Sigmoid colon (tissue), 7 donors: ENCODE results near the gene LHFPL6. TPM values are rescaled to one million over a fixed set of nuclear protein-coding genes. Genes with fewer than 3 reads are reported as not detected.

Experiments used
- DNase-seq: peaks from one replicate; pipeline ENCODE4 v3.0.0-alpha.2; 2019
- H3K27ac ChIP-seq, 4 donors: fragments of 200-600 bp; sonication (generic); one replicate each; pipeline ENCODE4 v1.5.1; 2016 to 2019; ENCODE audit warnings: mild to moderate bottlenecking in 1 of 4
- H3K27me3 ChIP-seq, 3 donors: fragments of 200-600 bp; sonication (generic); one replicate each; pipeline ENCODE4 v1.5.1; 2019; ENCODE audit warnings: mild to moderate bottlenecking in 1 of 3
- H3K36me3 ChIP-seq, 4 donors: fragments of 200-600 bp; sonication (generic); one replicate each; pipeline ENCODE4 v1.5.1; 2016 to 2019
- H3K4me1 ChIP-seq, 4 donors: fragments of 200-600 bp; sonication (generic); one replicate each; pipeline ENCODE4 v1.5.1; 2017 to 2019
- H3K4me3 ChIP-seq, 4 donors: fragments of 200-600 bp; sonication (generic); one replicate each; pipeline ENCODE4 v1.5.1; 2017 to 2019; ENCODE audit warnings: mild to moderate bottlenecking in 2 of 4, moderate library complexity in 1 of 4
- H3K9me3 ChIP-seq, 4 donors: fragments of 200-600 bp in 3 of 4; sonication (generic) in 3 of 4; one replicate each; pipeline versions ENCODE4 v1.5.1 to v1.6.1; 2013 to 2019
- EP300 ChIP-seq, 4 donors: sonication (generic); formaldehyde crosslinking; IDR thresholded peaks; one replicate each; pipeline ENCODE4 v1.6.1; 2017; ENCODE audit warnings: antibody characterized with exemption in 4 of 4
- POLR2A ChIP-seq, 2 donors: fragments of 450-650 bp; IDR thresholded peaks; one replicate each; pipeline ENCODE4 v1.6.1; 2016; ENCODE audit warnings: antibody characterized with exemption in 2 of 2, mild to moderate bottlenecking in 2 of 2, moderate library complexity in 2 of 2
- POLR2AphosphoS5 ChIP-seq, 4 donors: sonication (generic); formaldehyde crosslinking; IDR thresholded peaks; one replicate each; pipeline ENCODE4 v1.6.1; 2017; ENCODE audit warnings: antibody characterized with exemption in 4 of 4
- WGBS, 2 donors: extraction: QIAGEN DNeasy Blood & Tissue Kit; methylation state at CpG; one replicate each; pipeline ENCODE4 v1.1.7; 2013; 5-methylcytosine and 5-hydroxymethylcytosine counted together
- intact Hi-C: fragments of 100-400 bp; cut with DNase I; formaldehyde crosslinking; loops from one replicate; pipeline ENCODE4 v1.15.1; 2023
- polyA plus RNA-seq, 3 donors: library from polyadenylated mRNA; stranded (reverse); fragments of 200-250 nt; gene quantifications; one replicate each; pipeline ENCODE4 v1.2.3, GENCODE V29; 2013
- total RNA-seq, 4 donors: library from RNA; depleted of rRNA; stranded (reverse); fragments of >200 nt; gene quantifications; one replicate each; pipeline ENCODE4 v1.1.0, GENCODE V29; 2016
- TF ChIP-seq, protein P1 (sequence below), 4 experiments: fragments of 450-650 bp in 3 of 4; fragments of 200-600 bp in 1 of 4; IDR thresholded peaks; one replicate each; pipeline ENCODE4 v1.5.1; 2016 to 2019; ENCODE audit warnings: antibody characterized with exemption in 4 of 4, mild to moderate bottlenecking in 3 of 4, moderate library complexity in 2 of 4
- donor health status: healthy with polysubstance abuse.
- donor health status: Bipolar disorder and iron deficiency.
- donor health status: healthy.

LHFPL6 gene
- total and polyA plus RNA-seq, 7 donors = 2.5 to 69.2 (median 41.7) TPM

DNA sequence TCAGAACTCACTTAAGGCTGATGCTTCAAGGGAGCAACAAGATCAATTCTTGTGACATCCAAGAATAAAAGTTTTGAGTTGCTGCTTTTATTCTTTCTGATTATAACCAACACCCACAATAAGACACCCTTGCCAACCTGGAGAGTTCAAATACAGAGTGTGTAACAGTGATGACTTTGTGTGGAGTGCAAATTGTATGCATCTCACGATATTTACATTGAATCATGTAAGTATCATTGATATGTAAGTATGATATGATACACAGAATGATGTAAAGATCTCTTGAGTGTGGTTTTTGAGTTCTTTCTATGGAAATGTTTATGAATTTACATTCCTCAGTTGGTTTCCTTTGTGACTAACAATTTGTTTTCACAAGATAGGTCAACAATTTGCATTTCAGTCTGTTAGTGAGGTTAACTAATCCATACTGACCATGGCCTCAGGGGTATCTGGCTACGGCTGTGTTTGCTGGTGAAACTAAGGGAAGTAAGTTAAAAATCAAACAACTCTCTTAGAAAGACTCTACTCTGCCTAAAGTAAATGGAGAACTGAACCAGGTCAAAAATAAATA, 12.4 kb downstream of the LHFPL6 start:
- no peak overlapping the region for H3K4me3 ChIP-seq
- DNase-seq = no peak
- H3K27me3 ChIP-seq = no peaks in the 10 kb centered on the region
- WGBS, 2 donors = 45 to 93% methylated on average over 2 of the region's 2 CpGs
- no peaks in the 10 kb centered on the region for H3K9me3 ChIP-seq
- TF ChIP-seq POLR2AphosphoS5 (IDR thresholded peaks at IDR 0.05) (no peak), EP300 (IDR thresholded peaks at IDR 0.05) (no peak), POLR2A (IDR thresholded peaks at IDR 0.05) (no peak)
- TF ChIP-seq, protein P1, sequence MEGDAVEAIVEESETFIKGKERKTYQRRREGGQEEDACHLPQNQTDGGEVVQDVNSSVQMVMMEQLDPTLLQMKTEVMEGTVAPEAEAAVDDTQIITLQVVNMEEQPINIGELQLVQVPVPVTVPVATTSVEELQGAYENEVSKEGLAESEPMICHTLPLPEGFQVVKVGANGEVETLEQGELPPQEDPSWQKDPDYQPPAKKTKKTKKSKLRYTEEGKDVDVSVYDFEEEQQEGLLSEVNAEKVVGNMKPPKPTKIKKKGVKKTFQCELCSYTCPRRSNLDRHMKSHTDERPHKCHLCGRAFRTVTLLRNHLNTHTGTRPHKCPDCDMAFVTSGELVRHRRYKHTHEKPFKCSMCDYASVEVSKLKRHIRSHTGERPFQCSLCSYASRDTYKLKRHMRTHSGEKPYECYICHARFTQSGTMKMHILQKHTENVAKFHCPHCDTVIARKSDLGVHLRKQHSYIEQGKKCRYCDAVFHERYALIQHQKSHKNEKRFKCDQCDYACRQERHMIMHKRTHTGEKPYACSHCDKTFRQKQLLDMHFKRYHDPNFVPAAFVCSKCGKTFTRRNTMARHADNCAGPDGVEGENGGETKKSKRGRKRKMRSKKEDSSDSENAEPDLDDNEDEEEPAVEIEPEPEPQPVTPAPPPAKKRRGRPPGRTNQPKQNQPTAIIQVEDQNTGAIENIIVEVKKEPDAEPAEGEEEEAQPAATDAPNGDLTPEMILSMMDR (IDR thresholded peaks at IDR 0.05) = no peak
- intact Hi-C loops = no loop called here
- no peaks in the 10 kb centered on the region for H3K36me3 ChIP-seq
- H3K27ac ChIP-seq = no peak overlapping the region
- H3K4me1 ChIP-seq = peaks cover 0 to 26% (median 12%) of the 10 kb centered on the region in 4 donors

DNA sequence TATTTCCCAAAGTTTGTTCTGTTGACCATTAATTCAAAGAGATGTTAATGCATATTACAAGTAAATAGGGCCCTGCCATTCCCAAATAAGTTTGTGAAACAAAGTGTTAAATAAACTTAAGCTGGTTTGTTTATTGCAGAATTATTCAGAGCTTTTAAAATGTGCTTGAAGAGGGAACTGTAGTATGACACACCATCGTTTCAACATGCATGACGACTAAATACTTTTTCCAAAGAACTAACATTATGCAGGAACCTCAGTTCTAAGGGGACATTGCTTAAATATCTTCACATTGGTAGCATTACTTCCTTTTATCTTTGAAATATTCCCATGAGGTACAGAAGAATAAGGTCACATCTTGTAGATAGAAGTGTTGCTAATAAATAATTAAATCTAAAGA, 14.6 kb downstream of the LHFPL6 start:
- intact Hi-C loops = no loop called here
- Histone ChIP-seq H3K27me3 (no peaks in the 10 kb centered on the region), H3K36me3 (no peaks in the 10 kb centered on the region), H3K4me1 (peaks cover 0 to 26% (median 18%) of the 10 kb centered on the region in 4 donors), H3K9me3 (no peaks in the 10 kb centered on the region), H3K27ac (no peak overlapping the region), H3K4me3 (no peak overlapping the region)
- whole genome bisulfite sequencing, 2 donors = 77 to 81% methylated on average over 2 of the region's 2 CpGs
- no peak for DNase-seq
- TF ChIP-seq, protein P1 (IDR thresholded peaks at IDR 0.05) = no peak
- no peak for TF ChIP-seq EP300 (IDR thresholded peaks at IDR 0.05)
- no peak for TF ChIP-seq POLR2AphosphoS5 (IDR thresholded peaks at IDR 0.05)
- no peak for TF ChIP-seq POLR2A (IDR thresholded peaks at IDR 0.05)

DNA sequence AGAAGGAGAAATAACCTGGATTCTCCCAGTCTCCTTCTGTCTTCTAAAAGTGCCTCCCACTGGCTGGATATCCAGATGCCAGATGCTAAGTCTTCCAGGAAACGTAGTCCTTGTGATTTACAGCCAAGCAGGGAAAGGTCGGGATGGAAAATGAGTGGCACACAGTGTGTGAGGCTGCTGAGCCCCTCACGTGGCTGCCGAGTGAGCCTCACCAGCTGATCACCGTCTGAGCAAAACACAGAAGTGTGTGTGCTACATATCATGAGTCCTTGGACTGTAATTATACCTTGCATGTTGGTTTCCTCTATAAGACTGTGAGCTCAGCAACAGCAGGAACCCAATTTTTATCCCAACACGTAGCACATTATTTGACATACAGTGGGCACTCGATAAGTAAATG, 15.1 kb downstream of the LHFPL6 start:
- peaks cover 0 to 26% (median 18%) of the 10 kb centered on the region in 4 donors for H3K4me1 ChIP-seq
- no peak for DNase-seq
- peak overlapping the region in 1 of 4 donors; percentile 10 for H3K27ac ChIP-seq
- intact Hi-C loops = no loop called here
- 76 to 85% methylated on average over 7 of the region's 7 CpGs for WGBS, 2 donors
- TF ChIP-seq POLR2AphosphoS5 (IDR thresholded peaks at IDR 0.05) (no peak), EP300 (IDR thresholded peaks at IDR 0.05) (no peak), POLR2A (IDR thresholded peaks at IDR 0.05) (no peak)
- TF ChIP-seq, protein P1 (IDR thresholded peaks at IDR 0.05) = no peak
- H3K36me3 ChIP-seq = no peaks in the 10 kb centered on the region
- H3K9me3 ChIP-seq = no peaks in the 10 kb centered on the region
- H3K27me3 ChIP-seq = no peaks in the 10 kb centered on the region
- no peak overlapping the region for H3K4me3 ChIP-seq

DNA sequence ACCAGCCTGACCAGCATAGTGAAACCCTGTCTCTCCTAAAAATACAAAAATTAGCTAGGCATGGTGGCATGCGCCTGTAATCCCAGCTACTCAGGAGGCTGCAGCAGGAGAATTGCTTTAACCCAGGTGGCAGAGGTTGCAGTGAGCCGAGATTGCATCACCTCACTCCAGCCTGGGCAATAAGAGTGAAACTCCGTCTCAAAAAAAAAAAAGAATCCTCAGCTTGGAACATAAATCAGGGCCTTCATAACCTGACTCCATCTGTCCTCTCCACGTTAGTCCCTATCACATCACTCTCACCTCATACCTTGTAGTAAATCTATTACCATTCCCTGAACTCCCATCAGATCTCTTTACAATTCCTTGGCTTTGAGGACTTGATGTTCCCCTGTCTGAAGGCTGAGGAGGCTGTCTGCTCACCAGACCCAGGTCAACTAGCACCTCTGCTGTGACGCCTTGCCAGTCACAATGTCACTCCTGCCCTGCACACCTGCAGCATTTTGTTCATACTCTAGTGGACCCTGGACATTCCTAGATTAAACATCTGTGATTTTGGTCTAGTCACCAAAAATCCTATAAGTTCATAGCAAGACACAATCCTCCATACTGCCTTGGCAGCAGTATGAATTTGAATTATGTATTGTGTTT, 15.9 kb downstream of the LHFPL6 start:
- Histone ChIP-seq H3K36me3 (no peaks in the 10 kb centered on the region), H3K4me1 (peaks cover 0 to 26% (median 18%) of the 10 kb centered on the region in 4 donors), H3K9me3 (no peaks in the 10 kb centered on the region), H3K27ac (no peak overlapping the region), H3K27me3 (no peaks in the 10 kb centered on the region), H3K4me3 (no peak overlapping the region)
- intact Hi-C loops = no loop called here
- WGBS, 2 donors = 88 to 89% methylated on average over 5 of the region's 5 CpGs
- no peak for DNase-seq
- TF ChIP-seq POLR2AphosphoS5 (IDR thresholded peaks at IDR 0.05) (no peak), EP300 (IDR thresholded peaks at IDR 0.05) (no peak), POLR2A (IDR thresholded peaks at IDR 0.05) (no peak)
- TF ChIP-seq, protein P1 (IDR thresholded peaks at IDR 0.05) = no peak
